Tibial nerve (tissue), 3 donors: Measurements from ENCODE around the gene ABLIM2.

Experiments used
- CTCF ChIP-seq, 5 experiments: fragments of 200-600 bp in 3 of 5; fragments of 450-650 bp in 2 of 5; sonication (generic) in 3 of 5; IDR thresholded peaks; one replicate each; pipeline ENCODE4 v1.5.1; 2016 to 2019; ENCODE audit warnings: antibody characterized with exemption in 5 of 5, mild to moderate bottlenecking in 3 of 5, moderate library complexity in 2 of 5
- POLR2A ChIP-seq, 2 donors: fragments of 450-650 bp; IDR thresholded peaks; one replicate each; pipeline ENCODE4 v1.6.1; 2017; ENCODE audit warnings: antibody characterized with exemption in 2 of 2, mild to moderate bottlenecking in 2 of 2, moderate library complexity in 2 of 2

DNA sequence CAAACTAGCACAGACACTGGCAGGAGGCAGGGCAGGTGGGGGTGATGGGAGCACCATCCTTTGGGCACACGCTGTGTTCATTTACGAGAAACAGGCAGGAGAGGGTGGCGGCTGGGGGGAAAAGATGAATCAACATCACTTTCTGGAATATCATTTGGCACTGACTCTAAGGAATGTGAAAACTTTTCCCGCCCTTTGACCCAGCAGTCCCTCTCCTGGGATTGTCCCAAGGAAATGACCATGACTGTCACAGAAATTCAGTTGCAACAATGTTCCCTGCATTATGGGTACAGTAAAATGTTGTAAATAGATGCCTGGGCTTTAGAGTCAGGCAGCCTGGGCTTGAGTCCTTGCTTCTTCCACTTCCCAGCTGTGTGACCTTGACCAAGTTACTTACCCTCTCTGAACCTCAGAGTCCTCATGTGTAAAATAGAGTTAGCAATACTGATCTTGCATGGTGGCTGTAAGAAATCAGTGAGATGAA, 58.6 kb downstream of the ABLIM2 start:
- no peak for TF ChIP-seq CTCF (IDR thresholded peaks at IDR 0.05)
- no peak for TF ChIP-seq POLR2A (IDR thresholded peaks at IDR 0.05)
